ENCODE measurements around the gene ODR4. TPM values are rescaled to one million over a fixed set of nuclear protein-coding genes. Genes with fewer than 3 reads are reported as not detected.
A peak's percentile ranks its signal among the peaks of the same experiment; 100 is the strongest.
"Not testable (repeated sequence)": the region's sequence is repeated elsewhere in the genome, so short reads cannot be mapped to it uniquely, and the experiment has no call there.

ODR4 gene
- total RNA-seq, 2 experiments from 2014 or later, result 12.4 to 13.3 TPM

DNA sequence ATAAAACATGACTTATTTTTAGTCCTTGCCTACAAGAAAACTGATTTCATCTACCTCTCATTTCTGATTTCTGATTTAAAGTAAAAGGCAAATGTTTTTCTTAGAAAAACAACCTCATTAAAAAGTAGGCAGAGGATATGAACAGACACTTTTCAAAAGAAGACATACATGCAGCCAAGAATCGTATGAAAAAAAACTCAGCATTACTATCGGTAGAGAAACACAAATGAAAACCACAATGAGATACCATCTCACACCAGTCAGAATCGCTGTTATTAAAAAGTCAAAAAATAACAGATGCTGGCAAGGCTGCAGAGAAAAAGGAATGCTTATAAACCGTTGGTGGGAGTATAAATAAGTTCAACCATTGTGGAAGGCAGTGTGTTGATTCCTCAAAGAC, 16.2 kb downstream of the ODR4 start:
- Mint-ChIP-seq H3K27me3 (no peaks in the 10 kb centered on the region), H3K36me3 (ENCODE audit: low read depth) (peaks cover 14% of the 10 kb centered on the region), H3K4me1 (peaks cover 5% of the 10 kb centered on the region), H3K27ac (peak overlapping the region; percentile 65), H3K4me3 (no peak overlapping the region), H3K9me3 (no peaks in the 10 kb centered on the region)
- ChIA-PET CTCF (no interaction called here), POLR2A (interaction anchor here (0.7 kb wide), 1 partner anchor 23 kb away, joined by 5 read pairs; no protein-coding TSS in a partner anchor)
- DNase-seq, result no peak

DNA sequence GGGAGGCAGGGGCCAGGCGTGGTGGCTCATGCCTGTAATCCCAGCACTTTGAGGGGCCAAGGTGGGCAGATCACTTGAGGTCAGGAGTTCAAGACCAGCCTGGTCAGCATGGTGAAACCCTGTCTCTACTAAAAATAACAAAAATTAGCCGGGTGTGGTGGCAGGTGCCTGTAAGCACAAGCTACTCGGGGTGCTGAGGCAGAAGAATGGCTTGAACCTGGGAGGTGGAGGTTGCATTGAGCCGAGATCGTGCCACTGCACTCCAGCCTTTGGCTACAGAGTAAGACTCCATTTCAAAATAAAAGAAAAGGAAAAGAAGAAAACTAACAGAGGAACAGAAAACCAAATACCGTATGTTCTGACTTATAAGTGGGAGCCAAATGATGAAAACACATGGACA, 17.1 kb downstream of the ODR4 start:
- peaks cover 14% of the 10 kb centered on the region for H3K36me3 Mint-ChIP-seq (ENCODE audit: low read depth)
- CTCF ChIA-PET, result interaction anchor here (1.3 to 1.5 kb wide), 2 partner anchors 11 to 18 kb away, joined by 3 to 5 read pairs; partner anchors contain the start of genes ODR4 and TPR
- POLR2A ChIA-PET, H3K4me1 Mint-ChIP-seq, H3K27me3 Mint-ChIP-seq, H3K9me3 Mint-ChIP-seq, DNase-seq, H3K27ac Mint-ChIP-seq, H3K4me3 Mint-ChIP-seq: not testable (repeated sequence)

DNA sequence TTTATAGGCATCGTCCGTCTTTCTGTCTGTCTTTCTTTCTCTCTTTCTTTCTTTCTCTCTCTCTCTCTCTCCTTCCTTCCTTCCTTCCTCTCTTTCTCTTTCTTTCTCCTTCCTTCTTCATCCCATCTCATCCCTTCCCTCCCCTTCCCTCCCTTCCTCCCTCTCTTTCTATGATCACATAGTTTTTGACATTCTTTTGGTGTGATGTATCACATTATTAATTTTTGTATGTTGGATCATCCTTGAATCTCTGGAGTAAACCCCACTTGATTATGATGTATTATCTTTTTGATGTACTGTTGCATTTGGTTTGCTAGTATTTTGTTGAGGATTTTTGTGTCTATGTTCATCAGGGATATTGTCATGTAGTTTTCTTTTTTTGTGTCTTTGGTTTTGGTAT, 25.8 kb downstream of the ODR4 start:
- H3K4me1 Mint-ChIP-seq, POLR2A ChIA-PET, DNase-seq, H3K9me3 Mint-ChIP-seq, H3K4me3 Mint-ChIP-seq, H3K27me3 Mint-ChIP-seq, H3K27ac Mint-ChIP-seq, CTCF ChIA-PET: not testable (repeated sequence)
- peaks cover 16% of the 10 kb centered on the region for H3K36me3 Mint-ChIP-seq (ENCODE audit: low read depth)

DNA sequence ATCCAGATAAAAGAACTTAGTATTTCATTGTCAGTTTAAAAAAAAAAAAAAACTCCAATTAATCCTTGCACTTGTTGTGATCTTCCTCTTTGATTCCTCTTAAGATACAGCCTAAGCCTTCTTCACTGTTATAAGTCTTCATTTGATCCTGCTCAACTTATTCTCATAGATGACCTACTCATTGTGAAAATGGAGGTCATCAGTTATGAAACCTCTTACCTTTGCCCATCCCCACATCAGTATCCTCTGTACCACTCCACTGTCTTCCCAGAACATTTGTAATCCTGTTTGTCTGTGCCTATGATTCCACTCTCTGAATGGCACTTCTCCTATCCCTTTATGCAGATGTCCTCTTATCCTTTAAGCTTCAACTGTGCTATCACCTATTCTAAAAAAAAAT, 28.0 kb downstream of the ODR4 start:
- peaks cover 20% of the 10 kb centered on the region for H3K36me3 Mint-ChIP-seq (ENCODE audit: low read depth)

DNA sequence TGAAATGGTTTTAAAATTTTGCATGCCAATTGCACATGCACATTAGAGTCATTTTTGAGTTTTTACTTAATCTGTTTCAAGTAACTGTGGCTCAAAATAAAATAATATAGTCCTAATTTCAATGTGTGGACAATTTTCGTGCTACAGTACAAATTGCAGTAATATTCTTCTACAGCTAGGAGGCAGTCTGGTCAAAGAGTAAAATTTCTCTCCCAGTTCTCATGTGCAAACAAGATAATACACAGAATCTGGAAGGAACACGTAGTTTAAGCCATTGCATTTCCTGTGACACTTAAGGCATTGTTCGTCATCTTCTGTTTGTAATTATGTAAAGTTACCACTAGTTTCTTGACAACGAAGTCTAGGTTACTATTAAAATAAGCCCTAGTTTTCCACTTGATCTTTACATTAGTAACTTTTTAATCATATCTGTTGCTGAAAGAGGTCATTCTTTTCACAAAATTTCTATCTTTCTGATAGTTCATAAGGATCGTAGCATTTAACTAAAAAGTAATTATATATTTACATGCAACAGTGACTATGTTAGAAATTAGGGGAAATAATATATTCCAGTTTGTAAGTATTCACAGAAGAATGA, 28.9 kb downstream of the ODR4 start:
- Mint-ChIP-seq H3K27me3 (no peaks in the 10 kb centered on the region), H3K9me3 (no peaks in the 10 kb centered on the region), H3K36me3 (ENCODE audit: low read depth) (peaks cover 17% of the 10 kb centered on the region), H3K27ac (no peak overlapping the region), H3K4me1 (peaks cover 13% of the 10 kb centered on the region), H3K4me3 (no peak overlapping the region)
- ChIA-PET POLR2A (no interaction called here), CTCF (interaction anchor here (0.6 to 1.4 kb wide), 2 partner anchors 364 to 430 kb away, joined by 3 read pairs; no protein-coding TSS in a partner anchor)
- peak; percentile 24 for DNase-seq

More for the DNA sequence above, 28.0 kb downstream of the ODR4 start:
- H3K27ac Mint-ChIP-seq, result no peak overlapping the region
- POLR2A ChIA-PET, result no interaction called here
- no peak for DNase-seq
- H3K4me3 Mint-ChIP-seq, result no peak overlapping the region
- CTCF ChIA-PET, result interaction anchor here (1.4 kb wide), 1 partner anchor 365 kb away, joined by 3 read pairs; no protein-coding TSS in a partner anchor
- H3K27me3 Mint-ChIP-seq, result no peaks in the 10 kb centered on the region
- peaks cover 11% of the 10 kb centered on the region for H3K4me1 Mint-ChIP-seq
- H3K9me3 Mint-ChIP-seq, result no peaks in the 10 kb centered on the region

DNA sequence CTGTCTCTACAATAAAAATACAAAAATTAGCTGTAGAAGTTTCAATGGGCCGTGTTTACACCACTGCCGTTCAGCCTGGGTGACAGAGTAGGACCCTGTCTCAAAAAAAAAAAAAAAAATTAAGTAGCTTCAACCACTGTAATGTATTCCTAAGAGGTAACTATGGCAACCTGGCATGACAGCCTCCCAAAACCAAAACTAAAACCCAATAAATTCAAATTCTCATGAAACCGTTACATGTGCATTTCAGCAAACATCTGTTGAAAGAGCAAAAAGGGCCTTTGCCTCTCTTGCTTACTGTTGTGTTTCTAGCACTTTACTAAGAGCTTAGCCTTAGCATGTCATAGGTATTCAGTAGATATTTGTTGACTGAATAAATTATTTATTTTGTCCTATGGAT, 33.5 kb downstream of the ODR4 start:
- no peak for DNase-seq
- Mint-ChIP-seq H3K9me3 (no peaks in the 10 kb centered on the region), H3K4me3 (no peak overlapping the region), H3K27me3 (no peaks in the 10 kb centered on the region), H3K27ac (no peak overlapping the region), H3K36me3 (ENCODE audit: low read depth) (peaks cover 9% of the 10 kb centered on the region), H3K4me1 (peaks cover 13% of the 10 kb centered on the region)
- POLR2A ChIA-PET, result no interaction called here
- CTCF ChIA-PET, result no interaction called here

DNA sequence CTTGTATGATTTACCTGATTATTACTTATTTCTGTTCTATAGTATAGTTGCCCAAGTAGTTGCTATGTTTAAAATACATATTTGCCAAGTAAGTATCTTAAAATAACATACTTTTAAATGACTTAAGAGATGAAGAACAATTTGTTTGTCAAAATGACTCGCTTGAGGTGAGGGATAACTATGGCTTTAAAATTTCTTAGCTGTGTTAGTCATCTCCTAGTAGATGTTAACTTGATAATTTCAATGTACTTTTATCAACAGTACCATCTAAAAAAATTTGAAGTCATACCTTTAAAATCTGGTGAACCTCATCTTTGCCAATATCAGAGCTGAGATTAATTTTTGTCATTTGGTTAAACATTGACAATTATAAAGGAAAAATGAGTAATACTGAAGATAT, 37.7 kb downstream of the ODR4 start:
- Mint-ChIP-seq H3K27me3 (no peaks in the 10 kb centered on the region), H3K36me3 (ENCODE audit: low read depth) (peaks cover 4% of the 10 kb centered on the region), H3K9me3 (no peaks in the 10 kb centered on the region), H3K4me1 (peaks cover 2% of the 10 kb centered on the region), H3K4me3 (no peak overlapping the region), H3K27ac (no peak overlapping the region)
- POLR2A ChIA-PET, result no interaction called here
- CTCF ChIA-PET, result interaction anchor here (1.4 kb wide), 1 partner anchor 38 kb away, joined by 3 read pairs; the partner anchor contains the start of genes ODR4 and TPR
- DNase-seq, result no peak

DNA sequence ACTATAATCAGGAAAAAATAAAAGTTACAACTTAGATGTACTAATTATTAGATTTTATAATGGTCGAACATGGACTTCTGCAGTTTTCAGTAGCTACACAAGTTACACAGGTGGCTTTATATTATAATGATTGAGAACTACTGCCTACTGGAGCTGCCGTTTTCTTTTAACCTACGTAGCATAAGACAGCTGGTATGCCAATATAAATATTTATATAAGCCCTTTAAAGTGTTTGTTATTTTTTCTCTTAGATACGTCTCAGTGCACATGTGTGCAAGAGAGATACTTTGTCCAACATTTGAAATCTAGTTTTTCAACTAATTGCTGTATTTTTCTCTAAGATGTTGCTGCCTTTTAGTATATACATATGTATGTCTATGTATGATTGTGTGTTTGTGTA, 42.9 kb downstream of the ODR4 start:
- POLR2A ChIA-PET, result no interaction called here
- Mint-ChIP-seq H3K4me1 (peaks cover 19% of the 10 kb centered on the region), H3K27ac (no peak overlapping the region), H3K4me3 (no peak overlapping the region), H3K9me3 (no peaks in the 10 kb centered on the region), H3K36me3 (ENCODE audit: low read depth) (peaks cover 22% of the 10 kb centered on the region), H3K27me3 (no peaks in the 10 kb centered on the region)
- no peak for DNase-seq
- CTCF ChIA-PET, result interaction anchor here (1.1 kb wide), 1 partner anchor 73 kb away, joined by 4 read pairs; no protein-coding TSS in a partner anchor

DNA sequence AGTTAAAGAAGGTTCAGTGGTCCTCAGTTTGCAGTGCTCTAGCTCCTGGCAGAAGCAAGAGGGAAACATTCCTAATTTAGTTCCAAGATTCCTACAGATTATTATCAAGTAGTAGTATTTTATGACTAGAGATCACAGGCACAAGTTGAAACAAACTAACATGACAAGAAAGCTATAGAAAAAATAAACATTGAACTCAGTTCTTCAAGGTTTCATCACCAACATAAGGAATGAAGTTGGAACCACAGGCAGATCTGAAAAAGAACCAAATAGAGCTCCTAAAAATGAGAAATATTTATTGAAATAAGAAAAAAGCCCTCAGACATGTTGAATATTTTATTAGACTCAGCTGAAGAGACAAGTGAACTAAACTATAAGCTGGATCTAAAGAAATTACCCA, 44.7 kb downstream of the ODR4 start:
- H3K4me3 Mint-ChIP-seq, result peak overlapping the region; percentile 8
- no peak for DNase-seq
- H3K36me3 Mint-ChIP-seq (ENCODE audit: low read depth), result peaks cover 24% of the 10 kb centered on the region
- H3K4me1 Mint-ChIP-seq, result peaks cover 21% of the 10 kb centered on the region
- ChIA-PET POLR2A (interaction anchor here (0.7 kb wide), 1 partner anchor 10 kb away, joined by 6 read pairs; no protein-coding TSS in a partner anchor), CTCF (interaction anchor here (1.0 to 1.5 kb wide), 2 partner anchors 20 to 31 kb away, joined by 3 read pairs; no protein-coding TSS in a partner anchor)
- H3K27me3 Mint-ChIP-seq, result no peaks in the 10 kb centered on the region
- peak overlapping the region; percentile 91 for H3K27ac Mint-ChIP-seq
- H3K9me3 Mint-ChIP-seq, result peaks cover 1% of the 10 kb centered on the region

DNA sequence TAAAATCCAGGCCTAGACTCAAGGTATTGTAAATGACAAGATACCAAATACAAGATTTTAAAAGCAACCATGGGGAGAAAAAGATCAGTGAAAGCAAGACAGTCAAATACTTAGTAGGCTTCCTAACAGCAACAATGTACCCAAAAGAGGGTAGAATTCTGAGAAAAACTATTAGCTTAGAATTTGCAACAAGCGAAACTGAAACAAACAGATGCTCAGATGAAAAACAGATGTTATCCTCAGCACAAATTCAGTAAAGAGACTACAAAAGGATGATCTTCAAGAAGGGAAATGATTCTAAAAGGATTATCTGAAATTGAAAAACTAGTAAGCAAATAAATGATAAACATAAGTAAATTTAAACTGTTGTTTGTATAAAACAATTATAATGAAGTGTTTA, 45.3 kb downstream of the ODR4 start:
- Mint-ChIP-seq H3K27ac (peak overlapping the region; percentile 91), H3K4me1 (peaks cover 26% of the 10 kb centered on the region), H3K27me3 (no peaks in the 10 kb centered on the region), H3K9me3 (peaks cover 1% of the 10 kb centered on the region), H3K36me3 (ENCODE audit: low read depth) (peaks cover 28% of the 10 kb centered on the region), H3K4me3 (peak overlapping the region; percentile 41)
- DNase-seq, result no peak
- CTCF ChIA-PET, result interaction anchor here (1.0 kb wide), 1 partner anchor 30 kb away, joined by 3 read pairs; no protein-coding TSS in a partner anchor
- POLR2A ChIA-PET, result interaction anchor here (0.7 kb wide), 1 partner anchor 11 kb away, joined by 6 read pairs; no protein-coding TSS in a partner anchor

DNA sequence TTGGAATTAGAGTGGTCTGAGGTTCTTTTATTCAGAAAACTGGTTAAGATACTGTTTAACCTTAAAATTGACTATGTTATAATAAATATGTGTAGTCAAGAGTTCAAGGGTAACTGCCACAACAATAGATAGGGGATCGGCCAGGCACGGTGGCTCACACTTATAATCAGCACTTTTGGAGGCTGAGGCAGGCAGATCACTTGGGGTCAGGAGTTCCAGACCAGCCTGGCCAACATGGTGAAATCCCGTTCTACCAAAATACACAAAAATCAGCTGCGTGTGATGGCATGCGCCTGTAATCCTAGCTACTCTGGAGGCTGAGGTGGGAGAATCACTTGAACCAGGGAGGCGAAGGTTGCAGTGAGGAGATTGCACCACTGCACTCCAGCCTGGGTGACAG, 45.8 kb downstream of the ODR4 start:
- ChIA-PET CTCF (no interaction called here), POLR2A (no interaction called here)
- Mint-ChIP-seq H3K4me1 (peaks cover 31% of the 10 kb centered on the region), H3K27me3 (no peaks in the 10 kb centered on the region), H3K36me3 (ENCODE audit: low read depth) (peaks cover 33% of the 10 kb centered on the region), H3K4me3 (no peak overlapping the region), H3K27ac (peak overlapping the region; percentile 68), H3K9me3 (peaks cover 7% of the 10 kb centered on the region)
- DNase-seq, result no peak

DNA sequence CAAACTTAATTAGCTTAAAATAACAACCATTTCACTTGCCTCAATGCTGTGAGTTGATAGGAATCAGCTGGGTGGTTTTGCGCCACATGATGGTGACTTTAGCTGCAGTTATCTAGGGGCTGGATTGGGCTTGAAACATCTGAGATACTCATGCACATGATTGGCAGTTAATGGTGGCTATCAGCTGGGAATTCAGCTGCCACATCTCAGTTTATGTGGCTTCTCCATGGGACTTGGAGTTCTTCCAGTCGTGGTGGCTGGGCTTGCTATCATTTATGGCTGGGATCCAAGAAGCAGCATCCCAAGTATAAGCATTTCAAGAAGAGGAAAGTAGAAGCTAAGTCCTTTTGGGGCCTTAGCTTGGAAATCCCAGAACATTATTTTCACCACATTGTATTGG, 48.9 kb downstream of the ODR4 start:
- CTCF ChIA-PET, result no interaction called here
- no peak for DNase-seq
- peaks cover 25% of the 10 kb centered on the region for H3K36me3 Mint-ChIP-seq (ENCODE audit: low read depth)
- POLR2A ChIA-PET, result no interaction called here
- no peak overlapping the region for H3K4me3 Mint-ChIP-seq
- peaks cover 7% of the 10 kb centered on the region for H3K9me3 Mint-ChIP-seq
- H3K27ac Mint-ChIP-seq, result no peak overlapping the region
- no peaks in the 10 kb centered on the region for H3K27me3 Mint-ChIP-seq
- peaks cover 32% of the 10 kb centered on the region for H3K4me1 Mint-ChIP-seq

DNA sequence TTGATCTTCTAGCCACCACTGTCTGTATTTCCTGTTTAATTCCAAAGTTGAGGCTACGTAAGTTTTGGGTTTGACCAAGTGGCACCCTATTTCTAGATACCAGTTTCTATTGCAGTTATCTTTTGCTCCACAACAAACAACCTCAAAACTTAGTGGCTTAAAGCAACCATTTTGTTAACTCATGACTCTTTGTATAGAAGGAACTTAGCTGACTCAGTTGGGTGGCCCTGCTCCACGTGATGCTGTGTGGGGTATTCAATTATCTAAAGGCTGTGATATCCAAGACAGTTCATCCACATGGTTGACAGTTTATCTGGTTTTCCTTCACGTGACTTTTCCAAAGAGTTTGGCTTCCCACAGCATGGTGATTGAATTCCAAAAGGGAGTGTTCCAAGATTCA, 50.5 kb downstream of the ODR4 start:
- no peak for DNase-seq
- H3K36me3 Mint-ChIP-seq (ENCODE audit: low read depth), result peaks cover 22% of the 10 kb centered on the region
- ChIA-PET POLR2A (no interaction called here), CTCF (no interaction called here)
- peaks cover 7% of the 10 kb centered on the region for H3K9me3 Mint-ChIP-seq
- no peaks in the 10 kb centered on the region for H3K27me3 Mint-ChIP-seq
- H3K4me3 Mint-ChIP-seq, result no peak overlapping the region
- peaks cover 21% of the 10 kb centered on the region for H3K4me1 Mint-ChIP-seq
- H3K27ac Mint-ChIP-seq, result no peak overlapping the region

DNA sequence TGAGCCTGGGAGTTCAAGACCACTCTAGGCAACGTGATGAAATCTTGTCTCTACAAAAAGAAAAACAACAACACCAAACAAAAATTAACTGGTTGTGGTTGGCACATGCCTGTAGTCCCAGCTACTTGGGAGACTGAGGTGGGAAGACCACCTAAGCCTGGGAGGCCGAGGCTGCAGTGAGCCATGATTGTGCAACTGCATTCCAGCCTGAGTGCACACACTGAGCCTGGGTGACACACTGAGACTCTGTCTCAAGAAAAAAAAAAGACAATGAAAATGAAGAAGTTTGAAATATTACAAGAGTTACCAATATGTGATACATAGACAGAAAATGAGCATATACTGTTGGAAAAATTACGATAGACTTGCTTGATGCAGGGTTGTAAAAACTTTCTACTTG, 53.4 kb downstream of the ODR4 start:
- no peak for DNase-seq
- H3K4me1 Mint-ChIP-seq, result peaks cover 17% of the 10 kb centered on the region
- no peak overlapping the region for H3K4me3 Mint-ChIP-seq
- no peaks in the 10 kb centered on the region for H3K27me3 Mint-ChIP-seq
- CTCF ChIA-PET, result no interaction called here
- no peak overlapping the region for H3K27ac Mint-ChIP-seq
- H3K9me3 Mint-ChIP-seq, result peaks cover 7% of the 10 kb centered on the region
- POLR2A ChIA-PET, result no interaction called here
- peaks cover 19% of the 10 kb centered on the region for H3K36me3 Mint-ChIP-seq (ENCODE audit: low read depth)

All from activated CD4-positive, alpha-beta T cell treated with anti-CD3 and anti-CD28 coated beads, Interleukin-2, amount 10 ng/mL, durations not matched to agents 7 days and 5 days (primary cell).